Subcutaneous adipose tissue (tissue), 4 donors: ENCODE data around the gene IL4I1. TPM values are rescaled to one million over a fixed set of nuclear protein-coding genes. Genes with fewer than 3 reads are reported as not detected.

Experiments
- CTCF ChIP-seq: fragments of 450-650 bp; IDR thresholded peaks from one replicate; pipeline ENCODE4 v1.5.1; 2016; ENCODE audit warnings: low read depth, mild to moderate bottlenecking, control low read depth, antibody characterized with exemption, moderate library complexity
- total RNA-seq, 4 donors: library from RNA; depleted of rRNA; stranded (reverse); fragments of >200 nt; gene quantifications; one replicate each; pipeline ENCODE4 v1.1.0, GENCODE V29; 2016

The IL4I1 gene
- total RNA-seq, 4 donors from 2014 or later: 0.22 to 9.3 TPM; not detected in 2

- TF ChIP-seq CTCF: no peak
These were observed 27.0 kb downstream of the IL4I1 start for GRCh38 chr19:49869484-49870308.

GRCh38 chr19:49869009-49869483, 27.6 kb downstream of the IL4I1 start:
- TF ChIP-seq CTCF: no peak

- TF ChIP-seq CTCF: no peak
These were observed 29.5 kb downstream of the IL4I1 start, which contains the start of gene PNKP for GRCh38 chr19:49866933-49867782. TSS of gene PNKP (minus strand) at chr19:49867576. CDS start at chr19:49867204, 372 bp downstream.

GRCh38 chr19:49864890-49865289, 31.8 kb downstream of the IL4I1 start:
- TF ChIP-seq CTCF: no peak

GRCh38 chr19:49863935-49864320, 32.8 kb downstream of the IL4I1 start:
- no peak for TF ChIP-seq CTCF

GRCh38 chr19:49863254-49863934, 33.3 kb downstream of the IL4I1 start:
- TF ChIP-seq CTCF: no peak
